DND-41 (cell line): ENCODE results near the gene MED12.

Experiments used
- ATAC-seq: fragments of 200-7000 bp; cut with Tn5 transposase; 3 replicates; pipeline ENCODE4 v1.9.1; 2021; ENCODE audit warnings: low read depth; ENCODE audit not compliant: insufficient read depth
- DNase-seq: peaks from one replicate; pipeline ENCODE4 v3.0.0-alpha.2; 2020
- H2AFZ ChIP-seq: 2 replicates; pipeline ENCODE4 v1.6.0; 2012; ENCODE audit warnings: low read depth, low read length
- H3K27ac ChIP-seq: 2 replicates; pipeline ENCODE4 v1.5.1; 2012; ENCODE audit warnings: low read length, inconsistent platforms
- H3K27me3 ChIP-seq: fragments of 200-600 bp; sonication (generic); 2 replicates; pipeline ENCODE4 v1.6.0; 2012; ENCODE audit warnings: low read length, mild to moderate bottlenecking, inconsistent platforms; ENCODE audit not compliant: insufficient read depth, poor library complexity
- H3K36me3 ChIP-seq: 2 replicates; pipeline ENCODE4 v1.5.1; 2012; ENCODE audit warnings: low read length, inconsistent platforms; ENCODE audit not compliant: insufficient read depth
- H3K4me1 ChIP-seq: 2 replicates; pipeline ENCODE4 v1.5.1; 2012; ENCODE audit warnings: mild to moderate bottlenecking, low read length; ENCODE audit not compliant: insufficient read depth
- H3K4me2 ChIP-seq: 2 replicates; pipeline ENCODE4 v1.6.0; 2012; ENCODE audit warnings: mild to moderate bottlenecking, moderate library complexity, low read length, inconsistent platforms; ENCODE audit not compliant: insufficient read depth
- H3K4me3 ChIP-seq, 2 experiments: fragments of 200-600 bp in 1 of 2; shearing (Covaris generic) in 1 of 2; 2 replicates each; pipeline ENCODE4 v1.5.1; 2012 to 2016; ENCODE audit warnings: inconsistent platforms in 2 of 2, low read length in 2 of 2, mild to moderate bottlenecking in 2 of 2, low read depth in 1 of 2, moderate library complexity in 1 of 2
- H3K79me2 ChIP-seq: 2 replicates; pipeline ENCODE4 v1.6.0; 2012; ENCODE audit warnings: low read length, inconsistent platforms; ENCODE audit not compliant: insufficient read depth
- H3K9ac ChIP-seq: 2 replicates; pipeline ENCODE4 v1.6.0; 2012; ENCODE audit warnings: low read depth, mild to moderate bottlenecking, inconsistent platforms, low read length, moderate library complexity
- H3K9me3 ChIP-seq: 2 replicates; pipeline ENCODE4 v1.5.1; 2012; ENCODE audit warnings: low read length, moderate library complexity, mild to moderate bottlenecking, inconsistent platforms; ENCODE audit not compliant: insufficient read depth, severe bottlenecking
- H4K20me1 ChIP-seq: 2 replicates; pipeline ENCODE4 v1.6.0; 2012; ENCODE audit warnings: low read length; ENCODE audit not compliant: insufficient read depth
- CTCF ChIP-seq: IDR thresholded peaks from 2 replicates; pipeline ENCODE4 v1.5.1; 2012; ENCODE audit warnings: borderline replicate concordance, low read length, moderate library complexity, mild to moderate bottlenecking; ENCODE audit not compliant: poor library complexity, severe bottlenecking; ENCODE audit errors: extremely low read depth
- EZH2 ChIP-seq: IDR thresholded peaks from 3 replicates; pipeline ENCODE4 v1.6.1; 2012; ENCODE audit warnings: borderline replicate concordance, low read depth, mild to moderate bottlenecking, moderate library complexity, low read length, inconsistent platforms; ENCODE audit not compliant: severe bottlenecking

MED12 gene

GRCh38 chrX:71100581-71101505 lies 17.6 kb upstream of the MED12 start:
- Histone ChIP-seq H3K4me2 (no peak overlapping the region), H4K20me1 (no peaks in the 10 kb centered on the region), H3K4me1 (peaks cover 66% of the 10 kb centered on the region), H3K4me3 (no peak overlapping the region), H3K9me3 (no peaks in the 10 kb centered on the region), H3K27me3 (no peaks in the 10 kb centered on the region), H3K9ac (no peak overlapping the region), H3K27ac (peak overlapping the region; percentile 92; the same call in 1 of the 2 replicates), H2AFZ (no peak overlapping the region), H3K36me3 (no peaks in the 10 kb centered on the region), H3K79me2 (peaks cover 26% of the 10 kb centered on the region)
- no peak for ATAC-seq
- TF ChIP-seq CTCF (no peak), EZH2 (no peak)
- peak; percentile 27 for DNase-seq

GRCh38 chrX:71102292-71102691 lies 16.1 kb upstream of the MED12 start:
- Histone ChIP-seq H3K4me2 (no peak overlapping the region), H3K79me2 (peaks cover 39% of the 10 kb centered on the region), H3K27ac (peak overlapping the region; percentile 92), H2AFZ (no peak overlapping the region), H3K4me3 (no peak overlapping the region), H4K20me1 (no peaks in the 10 kb centered on the region), H3K4me1 (peaks cover 70% of the 10 kb centered on the region), H3K9me3 (no peaks in the 10 kb centered on the region), H3K9ac (0 out of 2 replicates have a peak overlapping the region, but pooled peaks have one; percentile 86), H3K27me3 (no peaks in the 10 kb centered on the region), H3K36me3 (peaks cover 7% of the 10 kb centered on the region)
- TF ChIP-seq EZH2: no peak
- TF ChIP-seq CTCF: no peak
- ATAC-seq (no peak), DNase-seq (no peak)

- DNase-seq (peak; percentile 91), ATAC-seq (peak; percentile 76)
- Histone ChIP-seq H3K79me2 (peaks cover 48% of the 10 kb centered on the region), H4K20me1 (no peaks in the 10 kb centered on the region), H3K36me3 (peaks cover 13% of the 10 kb centered on the region), H3K4me3 (peak overlapping the region; percentile 41 to 54; a peak in 3 of 4 replicates), H3K27me3 (no peaks in the 10 kb centered on the region), H3K4me2 (peak overlapping the region; percentile 66), H3K4me1 (peaks cover 70% of the 10 kb centered on the region), H2AFZ (peak overlapping the region; percentile 30; the same call in 1 of the 2 replicates), H3K9me3 (no peaks in the 10 kb centered on the region), H3K27ac (peak overlapping the region; percentile 92), H3K9ac (peak overlapping the region; percentile 86)
- TF ChIP-seq EZH2 (no peak), CTCF (no peak)
Observed at GRCh38 chrX:71103110-71103983, 15.0 kb upstream of the MED12 start.
